Pulmonary artery endothelial cell (primary cell): ENCODE results near the gene ZBED2. TPM values are rescaled to one million over a fixed set of nuclear protein-coding genes. Genes with fewer than 3 reads are reported as not detected.

Experiments used
- DNase-seq: peaks from one replicate; pipeline ENCODE4 v3.0.0-alpha.2; 2011; ENCODE audit warnings: low read depth, low spot score
- total RNA-seq: library from RNA; depleted of rRNA; stranded (reverse); fragments of >200 nt; gene quantifications from 2 replicates; pipeline ENCODE4 v1.2.3, GENCODE V29; 2014

ZBED2 gene
- total RNA-seq, 1 donor from 2014 or later: not detected

DNA sequence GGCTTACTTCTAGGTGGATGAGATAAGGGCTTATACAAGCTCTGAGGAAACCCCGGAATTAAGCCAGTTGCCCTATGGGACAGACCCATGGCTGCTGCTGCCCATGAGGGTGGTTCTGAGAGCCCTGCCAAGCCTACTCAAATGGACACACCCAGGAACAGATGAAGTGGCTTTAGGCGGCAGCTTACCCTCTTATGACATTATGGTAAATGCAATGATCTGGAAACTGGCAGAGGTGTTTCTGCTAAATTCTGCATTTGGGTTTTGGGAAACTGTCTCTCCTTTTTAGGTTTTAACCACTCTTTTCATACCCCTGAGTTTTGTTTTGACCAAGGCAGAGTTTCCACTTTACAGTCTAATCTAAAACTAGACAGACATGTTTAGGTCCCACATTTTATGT lies 9.0 kb upstream of the ZBED2 start:
- DNase-seq: no peak

DNA sequence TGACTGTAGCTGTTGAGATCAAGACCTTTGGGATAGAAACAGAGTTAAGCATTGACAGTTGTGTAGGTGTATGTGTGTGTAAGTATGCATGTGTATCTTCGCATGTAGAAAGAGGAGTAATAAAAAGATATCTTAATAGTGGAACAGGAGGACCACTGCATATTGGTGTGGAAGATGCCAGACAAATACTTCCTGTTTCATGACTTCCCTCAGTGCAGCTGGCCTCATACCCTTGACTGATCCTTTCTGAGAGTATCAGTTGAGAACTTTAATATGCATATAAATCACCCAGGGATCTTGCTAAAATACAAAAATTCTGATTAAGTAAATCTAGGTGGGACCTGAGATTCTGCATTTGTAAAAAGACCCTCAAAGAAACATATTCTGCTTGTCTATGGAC lies 8.5 kb upstream of the ZBED2 start:
- DNase-seq: no peak

DNA sequence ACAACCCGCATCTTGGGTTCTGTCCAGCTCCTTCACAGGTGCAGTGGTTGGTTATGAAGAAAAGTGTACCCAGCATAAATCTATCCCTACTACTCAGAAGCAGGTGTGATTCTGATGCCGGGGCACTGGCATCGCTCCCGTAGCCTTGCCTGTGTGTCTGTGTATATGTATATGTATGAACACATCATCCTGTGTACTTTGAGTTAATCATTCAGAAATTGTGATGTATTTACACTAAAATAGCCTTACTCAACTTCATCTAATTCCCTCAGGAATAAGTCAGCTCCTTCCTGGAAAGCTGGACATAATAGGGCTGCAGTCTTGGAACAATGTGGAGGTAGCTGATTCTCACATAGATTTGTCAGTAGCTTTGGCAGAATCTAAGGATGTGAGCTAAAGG lies 6.7 kb upstream of the ZBED2 start:
- no peak for DNase-seq

DNA sequence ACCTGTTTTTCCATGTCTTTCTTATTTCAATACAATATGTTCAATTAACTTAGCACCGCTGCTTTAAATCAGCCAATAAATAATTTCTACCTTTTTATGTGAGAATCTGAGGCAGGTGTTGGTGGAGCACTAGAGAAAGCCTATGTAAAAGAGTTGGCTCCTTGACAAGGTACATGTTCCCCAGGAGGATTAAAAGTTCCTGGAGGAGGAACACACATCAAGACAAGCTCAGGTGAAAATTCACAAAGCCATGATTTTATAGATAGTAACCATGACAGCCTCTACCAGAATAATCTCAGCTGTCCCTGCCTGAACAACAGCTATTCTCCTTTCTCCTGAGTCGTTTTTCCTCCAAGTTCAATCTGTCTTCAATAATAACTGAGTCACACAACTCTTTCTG lies 3.4 kb upstream of the ZBED2 start:
- DNase-seq: no peak

DNA sequence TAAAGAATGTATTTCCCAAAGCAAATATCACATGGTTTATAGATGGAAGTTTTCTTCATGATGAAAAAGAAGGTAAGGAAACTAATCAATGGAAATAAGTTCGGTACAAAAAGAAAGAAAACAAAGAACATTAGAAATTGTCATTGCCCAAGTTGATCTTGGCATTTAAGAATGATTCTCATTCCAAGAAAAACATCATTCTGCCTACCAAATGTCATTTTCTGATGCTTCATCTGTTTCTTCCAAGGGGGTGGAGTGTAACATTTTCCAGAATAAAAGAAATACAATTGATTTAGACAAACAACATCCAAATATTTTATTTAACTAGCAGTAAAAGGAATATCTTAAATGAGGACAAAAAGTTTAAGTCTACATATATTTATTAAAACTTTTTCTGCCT lies 3.0 kb upstream of the ZBED2 start:
- DNase-seq: no peak

DNA sequence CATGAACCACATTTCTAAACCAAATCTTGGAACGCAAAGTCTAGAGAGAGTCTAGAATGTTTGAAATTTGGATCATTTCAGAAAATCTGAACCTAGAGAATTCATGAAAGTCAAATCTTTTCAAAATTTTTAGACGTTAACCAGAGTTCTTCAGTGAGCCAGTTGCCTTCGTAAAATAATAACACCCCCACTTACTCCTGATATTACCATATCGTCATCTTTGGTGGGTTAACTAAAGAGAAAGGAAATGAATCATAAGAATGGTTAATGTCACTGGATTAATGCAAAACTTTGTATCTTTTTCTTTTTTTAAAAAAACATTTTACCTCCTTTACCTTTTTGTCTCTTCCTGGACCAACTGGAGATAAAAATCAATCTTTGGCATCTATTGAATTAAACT lies 1.2 kb upstream of the ZBED2 start:
- no peak for DNase-seq

DNA sequence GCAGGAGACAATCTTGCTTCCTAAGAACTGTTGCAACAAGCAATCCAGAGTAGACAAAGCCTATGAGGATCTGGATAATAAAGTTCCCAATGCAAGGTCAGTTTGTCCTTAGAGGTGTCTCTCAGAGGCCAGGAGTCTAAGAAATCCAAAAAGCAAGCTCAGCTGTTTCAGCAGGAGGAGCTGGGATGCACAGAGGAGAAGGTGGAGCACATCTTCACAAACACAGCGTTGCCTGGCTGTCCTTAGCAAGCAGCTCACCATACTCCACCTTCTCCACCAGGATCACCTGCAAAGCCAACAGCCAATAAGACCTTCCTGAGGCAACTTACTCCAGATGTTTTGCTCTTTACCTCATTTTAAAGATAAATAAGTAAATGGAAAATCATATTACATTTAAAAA lies 365 bp downstream of the ZBED2 start:
- DNase-seq: no peak

DNA sequence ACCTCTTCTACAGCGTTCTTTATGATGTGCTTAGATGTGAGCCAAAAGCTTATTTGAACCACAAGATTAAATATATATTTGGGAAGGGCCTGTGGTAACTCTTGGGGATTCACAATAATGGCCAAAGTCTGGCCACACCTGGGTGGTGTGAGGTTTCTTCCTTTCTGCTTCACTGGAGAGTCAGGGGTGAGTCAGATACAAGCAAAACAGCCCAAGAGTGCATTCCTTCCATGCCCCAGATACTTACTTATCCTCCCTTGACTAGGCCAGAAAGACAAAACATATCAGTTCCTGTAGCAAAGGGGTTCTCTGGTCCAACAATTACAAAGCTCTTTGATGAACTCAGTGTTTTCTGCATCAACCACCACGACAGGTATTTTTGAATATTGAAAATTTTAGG lies 941 bp downstream of the ZBED2 start:
- DNase-seq: no peak

DNA sequence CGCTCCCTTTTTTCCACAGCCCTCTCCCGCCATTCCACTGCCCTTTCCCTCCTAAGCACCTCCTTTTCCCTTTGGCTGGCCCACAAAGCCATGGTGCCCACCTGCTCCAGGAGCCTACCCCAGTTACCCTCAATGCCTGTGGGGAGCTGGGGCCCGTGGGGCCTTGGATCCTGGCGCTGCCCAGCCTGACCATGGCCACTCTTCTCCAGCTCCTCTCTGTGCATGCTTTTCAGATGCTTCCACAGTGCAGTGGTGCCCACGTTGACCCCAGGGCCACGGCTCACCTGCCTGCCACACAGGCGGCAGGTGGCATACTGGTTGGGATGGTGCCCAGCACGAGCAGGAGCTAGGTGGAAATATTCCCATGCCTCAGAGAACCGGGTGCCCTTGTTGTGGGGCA lies 1.5 kb downstream of the ZBED2 start:
- no peak for DNase-seq

DNA sequence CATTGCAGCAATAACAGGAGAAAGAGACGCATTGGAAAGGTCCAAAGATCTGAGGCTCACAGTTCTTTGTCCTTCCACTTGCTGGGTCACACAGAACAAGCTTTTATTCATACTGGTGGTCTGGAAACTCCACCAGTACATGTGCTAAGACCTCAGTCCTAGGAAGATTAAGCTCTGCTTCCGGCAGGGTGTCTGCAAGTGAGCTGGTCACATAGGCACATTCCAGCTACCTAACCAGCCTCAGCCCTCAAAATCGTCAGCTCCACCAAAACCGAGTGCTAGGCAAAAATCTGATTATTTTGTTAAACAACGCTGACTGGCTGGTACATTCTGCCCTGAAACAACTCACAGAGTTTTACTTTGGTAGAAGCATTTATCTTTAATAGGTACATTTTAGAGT lies 2.2 kb downstream of the ZBED2 start:
- no peak for DNase-seq

DNA sequence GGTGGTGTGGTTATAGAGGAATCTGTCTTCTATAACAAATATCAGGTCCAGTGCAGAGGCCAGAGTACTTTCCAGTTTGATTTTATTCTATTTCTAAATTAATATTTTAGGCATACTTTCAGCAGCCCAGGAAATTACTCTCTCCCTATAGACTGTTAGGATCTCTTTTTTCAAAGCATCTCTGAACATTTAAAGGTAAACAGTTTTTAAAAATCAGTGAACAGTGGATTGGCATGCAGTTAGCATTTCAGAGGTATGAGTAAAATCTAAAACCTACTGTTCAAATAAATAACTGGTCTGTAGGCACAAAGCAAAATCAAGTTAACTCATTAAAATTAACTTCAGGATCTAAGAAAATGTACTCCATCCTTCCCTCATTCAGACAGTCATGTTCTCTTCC lies 3.0 kb downstream of the ZBED2 start:
- no peak for DNase-seq

DNA sequence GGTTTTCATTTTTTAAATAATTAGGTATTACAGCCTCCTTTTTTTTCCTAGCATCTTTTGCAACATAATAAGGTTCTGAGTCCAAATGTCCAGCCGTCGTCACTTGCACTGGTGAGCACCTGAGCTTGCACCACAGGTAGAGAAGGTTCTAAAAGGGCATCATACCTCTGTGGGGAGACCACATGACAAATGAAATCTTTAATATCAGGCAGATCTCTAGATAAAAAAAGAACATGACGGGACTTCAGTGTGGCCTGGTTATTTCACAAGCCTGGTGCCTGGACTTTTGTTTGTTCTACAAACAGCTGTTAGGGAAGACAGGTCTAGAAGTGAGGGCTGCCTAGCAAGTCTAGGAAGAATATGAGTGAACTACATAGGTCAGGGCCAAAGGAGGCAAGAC lies 3.6 kb downstream of the ZBED2 start:
- DNase-seq: no peak

DNA sequence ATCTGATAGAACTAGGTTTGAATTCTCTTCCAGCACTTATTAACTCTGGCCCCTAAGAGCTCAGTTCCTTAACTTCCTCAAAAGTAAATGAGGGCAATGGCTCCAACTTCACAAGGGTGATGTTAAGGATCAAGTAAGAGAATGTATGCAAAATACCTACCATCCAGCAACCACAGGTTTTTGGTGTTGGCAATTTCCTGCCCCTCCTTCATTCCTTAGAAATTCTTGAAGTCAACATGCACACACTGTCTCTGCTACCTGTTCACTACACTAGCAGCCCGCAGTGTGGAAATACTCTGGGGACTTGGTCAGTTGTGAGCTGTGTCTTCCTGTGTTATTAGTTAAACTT lies 5.0 kb downstream of the ZBED2 start:
- no peak for DNase-seq

DNA sequence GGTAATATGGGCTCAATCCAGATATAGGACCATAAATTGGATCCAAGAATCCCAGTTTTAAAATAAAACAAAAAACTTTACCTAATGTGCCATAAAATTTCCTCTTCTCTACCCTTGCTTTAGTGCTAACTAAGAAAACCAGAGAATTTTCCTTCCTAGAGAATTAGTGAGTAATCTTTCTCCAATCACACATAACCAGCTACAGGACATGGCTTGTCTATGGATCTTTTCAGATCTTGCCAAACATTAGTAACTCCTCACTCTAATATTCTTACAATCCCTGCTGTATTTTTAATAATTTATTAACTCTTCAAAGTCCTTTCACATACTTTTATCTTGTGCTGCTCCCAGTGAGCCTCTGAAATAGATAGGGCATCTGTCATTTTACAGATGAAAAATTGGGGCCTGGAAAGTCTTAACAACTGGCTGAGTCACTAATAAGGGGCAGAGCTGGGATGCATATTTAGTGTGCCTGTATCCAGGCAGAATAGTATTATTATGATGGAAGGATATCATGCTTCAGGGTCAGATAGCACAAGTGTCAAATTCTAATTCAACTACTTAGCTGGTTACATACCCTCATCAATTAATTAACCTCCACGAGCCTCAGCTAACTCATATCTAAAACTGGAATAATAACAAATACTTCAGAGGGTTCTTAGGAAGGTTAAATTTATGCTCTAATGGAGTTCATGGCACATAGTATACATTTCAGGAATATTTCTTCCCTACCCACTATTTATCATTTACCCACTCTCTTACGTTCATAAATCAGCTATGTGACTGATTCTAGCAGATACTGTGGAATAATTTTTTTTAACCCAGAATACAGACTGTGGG lies 5.6 kb downstream of the ZBED2 start:
- DNase-seq: no peak

DNA sequence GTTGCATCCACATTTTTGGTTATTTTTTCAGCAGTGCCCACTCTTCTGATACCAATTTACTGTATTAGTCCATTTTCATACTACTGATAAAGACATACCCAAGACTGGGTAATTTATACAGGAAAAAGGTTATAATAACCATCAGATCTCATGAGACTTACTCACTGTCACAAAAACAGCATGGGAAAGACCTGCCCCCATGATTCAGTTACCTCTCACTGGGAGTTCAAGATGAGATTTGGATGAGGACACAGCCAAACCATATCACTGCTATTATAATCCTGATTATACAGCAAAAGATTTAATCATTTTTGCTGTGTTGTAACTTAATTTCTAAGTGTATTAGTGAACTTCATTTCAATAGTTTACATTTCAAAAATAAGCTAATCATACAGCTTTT lies 6.6 kb downstream of the ZBED2 start:
- DNase-seq: no peak

DNA sequence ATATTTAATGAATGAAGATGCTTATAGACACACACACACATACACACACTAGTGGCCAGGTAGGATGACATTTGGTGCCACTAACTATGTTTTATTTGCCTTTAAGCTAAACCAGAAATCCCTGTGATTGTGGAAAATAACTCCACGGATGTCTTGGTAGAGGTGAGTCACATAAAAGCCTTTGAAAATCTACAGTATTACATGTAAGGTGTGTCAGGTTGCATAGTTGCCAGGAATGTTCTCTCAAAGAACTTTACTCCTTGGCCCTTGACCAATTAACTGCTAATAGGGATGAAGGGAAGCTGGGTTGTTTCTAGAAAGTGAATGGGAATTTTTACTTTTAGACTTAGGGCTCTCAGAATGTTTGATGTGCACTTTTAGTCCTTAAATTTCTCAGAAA lies 9.9 kb downstream of the ZBED2 start:
- DNase-seq: no peak

DNA sequence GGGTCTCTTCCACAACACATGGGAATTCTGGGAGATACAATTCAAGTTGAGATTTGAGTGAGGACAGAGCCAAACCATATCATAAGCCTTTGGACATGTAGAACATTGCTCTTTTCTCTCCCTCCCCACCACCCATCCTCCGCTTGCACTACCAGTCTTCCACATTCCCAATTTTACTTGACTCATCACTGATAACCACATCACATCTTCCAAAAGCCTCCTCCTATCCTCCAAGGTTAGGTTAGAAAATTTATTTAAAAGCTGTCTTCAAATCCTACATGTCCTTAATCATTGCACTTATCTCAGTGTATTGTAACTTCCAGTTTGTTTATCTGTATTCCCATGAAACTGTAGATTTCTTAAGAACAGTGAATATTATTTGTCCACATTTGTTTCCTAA lies 10.4 kb downstream of the ZBED2 start:
- DNase-seq: no peak

DNA sequence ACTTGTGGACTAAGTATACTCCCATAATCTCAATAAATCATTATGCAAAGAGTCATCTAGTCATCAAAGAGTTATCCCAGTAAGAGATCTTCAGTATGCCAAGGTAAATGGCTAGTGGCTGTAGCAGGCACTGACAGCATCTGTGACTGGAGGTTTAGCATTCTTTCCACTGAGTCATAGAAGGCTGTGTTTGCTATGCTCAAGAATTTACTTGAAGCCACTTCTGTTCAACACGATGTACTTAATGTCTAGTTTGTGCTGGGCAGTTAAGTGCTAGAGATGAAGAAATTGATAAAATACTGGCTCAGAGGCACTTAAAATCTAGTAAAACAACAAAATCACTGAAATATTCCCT lies 13.0 kb downstream of the ZBED2 start:
- DNase-seq: no peak

DNA sequence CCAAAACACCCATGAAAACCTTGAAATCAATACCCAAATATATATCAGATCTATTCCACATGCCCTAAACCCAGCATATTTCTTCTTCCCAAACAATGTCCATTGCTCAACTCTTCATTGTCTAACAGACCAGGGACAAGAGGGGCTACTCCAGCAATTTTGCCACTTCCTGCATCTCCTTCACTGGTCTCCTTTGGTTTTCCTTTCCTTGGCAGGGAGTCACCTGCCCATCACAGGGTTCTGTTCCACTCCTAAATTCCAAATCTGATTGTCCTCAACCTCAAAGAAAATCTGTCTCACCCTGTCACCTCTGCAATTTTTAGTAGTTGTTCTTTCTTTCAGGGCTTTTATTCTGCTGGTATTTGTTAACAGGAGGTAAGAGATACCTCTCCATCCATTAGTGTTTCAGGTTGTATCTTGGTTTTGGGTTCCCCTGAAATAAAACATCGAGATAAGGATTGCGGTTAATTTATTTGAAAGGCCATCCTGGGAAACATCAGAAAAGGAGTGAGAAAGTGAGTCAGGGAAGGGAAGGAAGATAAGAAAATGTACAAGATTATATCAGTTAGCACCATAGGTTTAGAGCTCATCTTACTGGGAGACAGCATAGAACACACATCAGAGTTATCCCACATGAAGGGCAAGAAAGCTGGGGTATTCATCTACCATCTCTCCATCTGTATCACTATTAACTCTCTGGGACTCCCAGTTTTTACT lies 13.6 kb downstream of the ZBED2 start:
- DNase-seq: no peak

DNA sequence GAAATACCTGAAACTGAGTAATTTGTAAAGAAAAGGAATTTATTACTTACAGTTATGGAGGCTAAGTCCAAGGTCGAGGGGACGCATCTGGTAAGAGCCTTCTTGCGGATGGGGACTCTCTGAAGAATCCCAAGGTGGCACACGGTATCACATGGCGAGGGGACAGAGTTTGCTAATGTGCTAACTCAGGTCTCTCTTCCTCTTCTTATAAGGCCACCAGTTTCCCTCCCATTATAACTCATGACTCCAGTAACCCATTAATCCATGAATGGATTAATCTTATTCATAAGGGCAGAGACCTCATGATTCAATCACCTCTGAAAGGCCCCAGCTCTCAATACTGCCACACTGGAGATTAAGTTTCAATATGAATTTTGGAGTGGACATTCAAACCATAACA lies 15.7 kb downstream of the ZBED2 start:
- DNase-seq: no peak

DNA sequence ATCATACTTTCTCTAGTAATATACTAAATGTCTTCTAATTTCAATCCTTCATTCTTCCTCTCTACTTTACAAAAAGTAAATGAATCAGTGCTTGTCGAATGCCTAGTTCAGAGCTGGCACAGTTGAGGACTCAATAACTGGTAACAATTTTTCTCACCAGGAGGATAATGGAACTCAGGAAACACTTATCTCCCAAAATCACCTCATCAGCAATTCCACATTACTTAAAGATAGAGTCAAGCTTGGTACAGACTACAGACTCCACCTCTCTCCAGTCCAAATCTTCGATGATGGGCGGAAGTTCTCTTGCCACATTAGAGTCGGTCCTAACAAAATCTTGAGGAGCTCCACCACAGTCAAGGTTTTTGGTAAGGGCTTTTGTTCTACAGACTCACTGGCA lies 16.3 kb downstream of the ZBED2 start:
- no peak for DNase-seq

DNA sequence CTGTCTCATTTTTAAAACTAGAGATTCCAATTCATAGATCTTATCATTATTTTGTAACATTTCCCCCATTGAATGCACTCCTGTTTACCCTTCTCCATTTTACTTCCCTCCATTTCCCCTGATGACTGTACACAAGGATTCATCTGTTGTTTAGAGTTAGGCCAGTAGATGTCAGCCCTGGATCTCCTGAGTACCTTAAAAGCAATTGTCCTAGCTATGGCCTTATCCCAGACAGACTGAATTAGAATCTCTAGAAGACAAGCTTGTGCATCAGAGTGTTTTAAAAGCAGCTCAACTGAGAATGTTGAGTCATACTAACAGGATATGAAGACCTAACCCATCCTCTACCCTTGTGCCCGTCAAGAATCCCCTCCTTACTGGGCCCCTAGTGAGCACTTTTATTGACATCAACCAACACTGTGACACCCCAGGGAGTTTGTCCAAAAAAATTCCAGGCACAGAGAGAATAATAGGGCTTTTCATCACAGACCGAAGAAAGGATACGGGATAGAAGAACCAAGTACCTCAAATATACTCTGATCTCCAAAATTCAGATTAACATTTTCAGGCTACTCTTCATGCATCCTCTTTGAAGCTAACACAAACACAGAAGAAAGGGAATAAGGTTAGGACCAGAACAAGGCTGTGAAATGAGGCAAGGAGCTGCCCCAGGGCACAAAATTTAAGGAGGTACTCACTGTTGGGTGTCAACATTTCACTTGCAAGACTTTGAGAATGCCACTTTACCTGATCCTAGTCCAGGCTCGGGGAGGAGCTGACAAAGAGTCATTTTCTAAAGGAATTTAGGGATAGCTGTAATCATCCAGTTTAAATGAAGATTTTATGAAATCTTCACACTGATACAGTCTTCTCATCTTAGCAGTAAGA lies 17.1 kb downstream of the ZBED2 start:
- peak; percentile 7 for DNase-seq
